IMR-90 (cell line): ENCODE results near the gene ZSCAN9. TPM values are rescaled to one million over a fixed set of nuclear protein-coding genes. Genes with fewer than 3 reads are reported as not detected.

ENCODE experiments used
- ATAC-seq: fragments of 200-7000 bp; cut with Tn5 transposase; 2 replicates; pipeline ENCODE4 v1.9.1; 2020; ENCODE audit warnings: low read depth, mild to moderate bottlenecking, moderate library complexity
- BruUV-seq: library from RNA; stranded (reverse); fragments of 400-500 nt; replicated peaks from 2 replicates; lab custom pipeline; 2021; lab: Mats Ljungman, UMichigan
- CTCF ChIA-PET: fragments of 300-600 bp; formaldehyde crosslinking; extraction: SDS; loops from one replicate; lab custom pipeline; 2021; ENCODE audit warnings: antibody characterized with exemption; lab: Yijun Ruan, JAX
- POLR2A ChIA-PET: fragments of 300-600 bp; sonication (Branson Sonifier 250); formaldehyde crosslinking; loops from one replicate; lab custom pipeline; 2022; ENCODE audit warnings: antibody characterized with exemption; ENCODE audit not compliant: unreplicated experiment; lab: Charles Lee
- DNase-seq: peaks from one replicate; pipeline ENCODE4 v3.0.0; 2013
- H2AFZ ChIP-seq: replicated peaks from 2 replicates; pipeline ENCODE3; 2013; ENCODE audit warnings: low read length, mild to moderate bottlenecking; ENCODE audit not compliant: poor library complexity
- H2AK5ac ChIP-seq: 2 replicates; pipeline ENCODE4 v1.6.1; 2013; ENCODE audit warnings: low read depth, low read length, inconsistent platforms
- H2AK9ac ChIP-seq: replicated peaks from 2 replicates; pipeline ENCODE3; 2013; ENCODE audit warnings: mild to moderate bottlenecking, low read depth, low read length, moderate library complexity; ENCODE audit not compliant: poor library complexity
- H2BK120ac ChIP-seq: 2 replicates; pipeline ENCODE4 v1.6.1; 2013; ENCODE audit warnings: low read depth, low read length, inconsistent platforms
- H2BK15ac ChIP-seq: 3 replicates; pipeline ENCODE4 v1.6.1; 2013; ENCODE audit warnings: low read depth, low read length, inconsistent platforms
- H2BK20ac ChIP-seq: 2 replicates; pipeline ENCODE4 v1.6.1; 2013; ENCODE audit warnings: low read depth, mild to moderate bottlenecking, inconsistent platforms, low read length, moderate library complexity
- H2BK5ac ChIP-seq: 2 replicates; pipeline ENCODE4 v1.6.1; 2013; ENCODE audit warnings: mild to moderate bottlenecking, low read depth, low read length, inconsistent platforms; ENCODE audit not compliant: poor library complexity, severe bottlenecking
- H3K14ac ChIP-seq: replicated peaks from 2 replicates; pipeline ENCODE4 v1.6.1; 2013; ENCODE audit warnings: low read depth, low read length, inconsistent platforms
- H3K18ac ChIP-seq: 2 replicates; pipeline ENCODE4 v1.6.1; 2013; ENCODE audit warnings: low read depth, low read length, control low read depth
- H3K23ac ChIP-seq: 2 replicates; pipeline ENCODE4 v1.6.1; 2013; ENCODE audit warnings: low read depth, low read length, inconsistent platforms
- H3K27ac ChIP-seq: 2 replicates; pipeline ENCODE4 v1.5.1; 2013; ENCODE audit warnings: mild to moderate bottlenecking, control low read depth, low read length; ENCODE audit not compliant: insufficient read depth
- H3K27me3 ChIP-seq: 2 replicates; pipeline ENCODE4 v1.6.1; 2013; ENCODE audit warnings: low read length; ENCODE audit not compliant: control insufficient read depth, insufficient read depth
- H3K36me3 ChIP-seq: 2 replicates; pipeline ENCODE4 v1.6.1; 2013; ENCODE audit warnings: low read length, mixed read lengths; ENCODE audit not compliant: control insufficient read depth, insufficient read depth
- H3K4ac ChIP-seq: 2 replicates; pipeline ENCODE4 v1.6.1; 2013; ENCODE audit warnings: low read depth, low read length, inconsistent platforms
- H3K4me1 ChIP-seq: 2 replicates; pipeline ENCODE4 v1.6.1; 2013; ENCODE audit warnings: low read length, mixed read lengths; ENCODE audit not compliant: control insufficient read depth, insufficient read depth
- H3K4me2 ChIP-seq: 2 replicates; pipeline ENCODE4 v1.6.1; 2013; ENCODE audit warnings: low read depth, mild to moderate bottlenecking, control low read depth, low read length, moderate library complexity
- H3K4me3 ChIP-seq: 2 replicates; pipeline ENCODE4 v1.5.1; 2013; ENCODE audit warnings: low read depth, mild to moderate bottlenecking, control low read depth, low read length, moderate library complexity; ENCODE audit not compliant: insufficient read depth
- H3K56ac ChIP-seq: 2 replicates; pipeline ENCODE4 v1.6.1; 2013; ENCODE audit warnings: low read length, inconsistent platforms; ENCODE audit not compliant: insufficient read depth; ENCODE audit errors: extremely low read depth
- H3K79me1 ChIP-seq, 2 experiments: 2 replicates each; pipeline ENCODE4 v1.6.1; 2013; ENCODE audit warnings: low read length in 2 of 2, inconsistent platforms in 1 of 2, low read depth in 1 of 2
- H3K9ac ChIP-seq: 2 replicates; pipeline ENCODE4 v1.6.1; 2013; ENCODE audit warnings: low read depth, low read length, control low read depth
- H3K9me1 ChIP-seq: 2 replicates; pipeline ENCODE4 v1.6.1; 2013; ENCODE audit warnings: low read length, inconsistent platforms; ENCODE audit not compliant: insufficient read depth
- H3K9me3 ChIP-seq: 2 replicates; pipeline ENCODE4 v1.6.1; 2013; ENCODE audit warnings: low read length; ENCODE audit not compliant: control insufficient read depth, insufficient read depth
- H4K20me1 ChIP-seq: 2 replicates; pipeline ENCODE4 v1.6.1; 2013; ENCODE audit warnings: low read length, inconsistent platforms; ENCODE audit not compliant: insufficient read depth
- H4K5ac ChIP-seq: 2 replicates; pipeline ENCODE4 v1.6.1; 2013; ENCODE audit warnings: mild to moderate bottlenecking, low read depth, low read length, control low read depth
- H4K8ac ChIP-seq, 2 experiments: 2 replicates each; pipeline ENCODE4 v1.6.1; 2013; ENCODE audit warnings: low read depth in 2 of 2, low read length in 2 of 2, control low read depth in 1 of 2, inconsistent platforms in 1 of 2
- H4K91ac ChIP-seq: 2 replicates; pipeline ENCODE4 v1.6.1; 2013; ENCODE audit warnings: low read depth, low read length, inconsistent platforms; ENCODE audit not compliant: insufficient read depth
- CEBPB ChIP-seq: IDR thresholded peaks from 2 replicates; pipeline ENCODE4 v1.6.1; 2012; ENCODE audit warnings: low read depth, low read length, improper control_type of control experiment
- FOS ChIP-seq: fragments of 150-350 bp; IDR thresholded peaks from 2 replicates; pipeline ENCODE4 v1.6.1; 2016; ENCODE audit warnings: low read depth, low read length
- MXI1 ChIP-seq: IDR thresholded peaks from 2 replicates; pipeline ENCODE4 v1.6.1; 2012; ENCODE audit warnings: low read depth, mild to moderate bottlenecking, low read length, moderate library complexity, borderline replicate concordance
- RCOR1 ChIP-seq: IDR thresholded peaks from 2 replicates; pipeline ENCODE4 v1.6.1; 2012; ENCODE audit warnings: mild to moderate bottlenecking, low read length, improper control_type of control experiment; ENCODE audit not compliant: insufficient replicate concordance
- WGBS, 2 experiments: methylation state at CpG; one replicate each; pipeline versions ENCODE4 v1.1.5 to v1.1.7; 2013; ENCODE audit warnings: missing lambda C conversion rate in 2 of 2; ENCODE audit not compliant: insufficient read length in 1 of 2; ENCODE audit errors: extremely low coverage in 2 of 2; 5-methylcytosine and 5-hydroxymethylcytosine counted together
- dilution Hi-C: fragments of 300-500 bp; cut with HindIII; formaldehyde crosslinking; loops from one replicate; pipeline ENCODE4 v1.14.3; 2018; ENCODE audit warnings: low sequenced_read_pairs; ENCODE audit not compliant: unreplicated experiment
- in situ Hi-C: fragments of 300-500 bp; cut with MboI; formaldehyde crosslinking; loops from 3 replicates; pipeline ENCODE4 v1.14.3; 2019; ENCODE audit warnings: low sequenced_read_pairs, inconsistent platforms, mixed read lengths
- intact Hi-C: fragments of 100-400 bp; cut with micrococcal nuclease; formaldehyde crosslinking; loops from 2 replicates; pipeline ENCODE4 v1.10.0; 2022
- polyA plus RNA-seq, 3 experiments: library from polyadenylated mRNA; depleted of rRNA; stranded (reverse); fragments of >200 nt; gene quantifications; 2 replicates each; pipeline ENCODE4 v1.2.3, GENCODE V29; 2012; ENCODE audit warnings: low replicate concordance in 1 of 3
- total RNA-seq: library from RNA; depleted of rRNA; stranded (reverse); fragments of >200 nt; gene quantifications from 2 replicates; pipeline ENCODE4 v1.2.3, GENCODE V29; 2012

Gene ZSCAN9
- total and polyA plus RNA-seq, 2 of the 4 experiments (the other 2 are of a cell fraction) = 13.7 to 17.7 TPM

DNA sequence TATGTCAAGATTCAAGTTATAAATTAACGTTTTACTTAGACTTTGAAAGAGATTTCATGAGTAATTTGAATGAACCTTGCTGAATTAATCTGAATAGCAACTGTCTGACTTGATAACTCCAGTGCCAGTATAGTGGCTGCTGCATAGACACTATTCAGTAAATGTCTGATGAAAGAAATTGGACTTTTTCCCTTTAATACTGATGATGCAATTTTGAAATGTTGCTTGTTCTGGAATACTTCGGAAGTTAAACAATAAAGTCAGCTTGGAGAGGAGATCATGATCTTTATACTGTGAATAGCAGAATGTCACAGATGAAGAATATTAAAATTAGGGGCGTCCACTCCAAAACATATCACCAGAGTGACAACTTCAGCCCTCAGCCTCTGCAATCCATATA is 52.7 kb downstream of the ZSCAN9 start:
- CTCF ChIA-PET = interaction anchor here (0.6 kb wide), 1 partner anchor 1153 kb away, joined by 3 read pairs; no protein-coding TSS in a partner anchor
- DNase-seq = no peak
- intact Hi-C loops = no loop called here

More for the DNA sequence above, 52.7 kb downstream of the ZSCAN9 start:
- no peak for ATAC-seq
- H3K4me3 ChIP-seq = no peak overlapping the region
- H3K23ac ChIP-seq = no peak overlapping the region
- WGBS, 2 experiments = no CpG with 5 or more reads among the region's 3 CpGs
- H3K36me3 ChIP-seq = peaks cover 15% of the 10 kb centered on the region
- no peak overlapping the region for H2AK9ac ChIP-seq
- H2AFZ ChIP-seq = no peak overlapping the region
- no peak overlapping the region for H4K5ac ChIP-seq
- no peaks in the 10 kb centered on the region for H3K9me1 ChIP-seq
- no peak overlapping the region for H2BK5ac ChIP-seq
- H3K27ac ChIP-seq = no peak overlapping the region
- H2BK120ac ChIP-seq = no peak overlapping the region
- H3K9ac ChIP-seq = no peak overlapping the region
- no peak overlapping the region for H2AK5ac ChIP-seq
- H3K56ac ChIP-seq = no peak overlapping the region
- H4K20me1 ChIP-seq = no peaks in the 10 kb centered on the region
- no peaks in the 10 kb centered on the region for H3K27me3 ChIP-seq
- H4K8ac ChIP-seq = no peak overlapping the region
- in situ Hi-C loops = no loop called here
- H2BK20ac ChIP-seq = no peak overlapping the region
- no peak overlapping the region for H4K91ac ChIP-seq
- H3K18ac ChIP-seq = no peak overlapping the region
- H3K14ac ChIP-seq = no peak overlapping the region
- peaks cover 7 to 13% of the 10 kb centered on the region in 2 experiments for H3K79me1 ChIP-seq
- no TSS peak for BruUV-seq
- TF ChIP-seq MXI1 (no peak), RCOR1 (no peak), CEBPB (0 out of 2 replicates have a peak, but pooled peaks have one; percentile 44), FOS (no peak)
- POLR2A ChIA-PET = no interaction called here
- no peak overlapping the region for H3K4ac ChIP-seq
- no peaks in the 10 kb centered on the region for H3K9me3 ChIP-seq
- H2BK15ac ChIP-seq = no peak overlapping the region
- dilution Hi-C loops = no loop called here
- H3K4me2 ChIP-seq = no peak overlapping the region
- peaks cover 3% of the 10 kb centered on the region; the same call in 1 of the 2 replicates for H3K4me1 ChIP-seq
